DOHH2 (cell line): ENCODE results near the gene PPP2CA.

Experiments
- H3F3A ChIP-seq: fragments of 200-600 bp; sonication (generic), shearing (Covaris generic); 2 replicates; pipeline ENCODE4 v1.6.0; 2016; ENCODE audit warnings: antibody characterized with exemption, mild to moderate bottlenecking; ENCODE audit not compliant: control insufficient read depth, insufficient read depth
- H3K27ac ChIP-seq: fragments of 200-600 bp; sonication (generic); 2 replicates; pipeline ENCODE4 v1.5.1; 2014; ENCODE audit warnings: low read depth, mild to moderate bottlenecking, low read length, moderate library complexity
- H3K27me3 ChIP-seq: fragments of 200-600 bp; sonication (generic); 2 replicates; pipeline ENCODE4 v1.6.1; 2014; ENCODE audit warnings: mild to moderate bottlenecking, low read length, mixed read lengths; ENCODE audit not compliant: control insufficient read depth
- H3K36me3 ChIP-seq: fragments of 200-600 bp; sonication (generic); 2 replicates; pipeline ENCODE4 v1.6.1; 2014; ENCODE audit warnings: mild to moderate bottlenecking, low read length, moderate library complexity, mixed read lengths; ENCODE audit not compliant: control insufficient read depth
- H3K4me1 ChIP-seq: fragments of 200-600 bp; sonication (generic); 2 replicates; pipeline ENCODE4 v1.6.1; 2014; ENCODE audit warnings: mild to moderate bottlenecking, low read length, mixed read lengths; ENCODE audit not compliant: control insufficient read depth
- H3K4me2 ChIP-seq: fragments of 200-600 bp; sonication (generic); 2 replicates; pipeline ENCODE4 v1.6.0; 2014; ENCODE audit warnings: mild to moderate bottlenecking, low read length, moderate library complexity
- H3K4me3 ChIP-seq: fragments of 200-600 bp; sonication (generic); 2 replicates; pipeline ENCODE4 v1.5.1; 2014; ENCODE audit warnings: mild to moderate bottlenecking, low read length, mixed read lengths
- H3K79me2 ChIP-seq: fragments of 200-600 bp; sonication (generic); 2 replicates; pipeline ENCODE4 v1.6.1; 2014; ENCODE audit warnings: mild to moderate bottlenecking, low read length, mixed read lengths; ENCODE audit not compliant: control insufficient read depth
- H3K9me2 ChIP-seq: fragments of 200-600 bp; sonication (generic); replicated peaks from 2 replicates; pipeline ENCODE4 v1.6.1; 2014; ENCODE audit warnings: mild to moderate bottlenecking, low read length, mixed read lengths; ENCODE audit not compliant: control insufficient read depth
- H3K9me3 ChIP-seq: fragments of 200-600 bp; sonication (generic); 2 replicates; pipeline ENCODE4 v1.6.1; 2014; ENCODE audit warnings: antibody characterized with exemption, low read length, mixed read lengths; ENCODE audit not compliant: control insufficient read depth, insufficient read depth
- H4K20me1 ChIP-seq: fragments of 200-600 bp; sonication (generic); 2 replicates; pipeline ENCODE4 v1.6.0; 2014; ENCODE audit warnings: low read depth, mild to moderate bottlenecking, antibody characterized with exemption, low read length, moderate library complexity; ENCODE audit not compliant: control insufficient read depth, insufficient read depth
- EZH2phosphoT487 ChIP-seq: fragments of 200-600 bp; sonication (generic); IDR thresholded peaks from 2 replicates; pipeline ENCODE4 v1.6.1; 2017; ENCODE audit warnings: borderline replicate concordance, mild to moderate bottlenecking, antibody characterized with exemption, low read length, moderate library complexity, mixed read lengths
- TF ChIP-seq, protein P1 (sequence below): fragments of 200-600 bp; sonication (generic); IDR thresholded peaks from one replicate; pipeline ENCODE4 v1.5.1; 2014; ENCODE audit warnings: antibody characterized with exemption, mild to moderate bottlenecking, low read depth, low read length; ENCODE audit not compliant: poor library complexity, severe bottlenecking

PPP2CA gene

DNA sequence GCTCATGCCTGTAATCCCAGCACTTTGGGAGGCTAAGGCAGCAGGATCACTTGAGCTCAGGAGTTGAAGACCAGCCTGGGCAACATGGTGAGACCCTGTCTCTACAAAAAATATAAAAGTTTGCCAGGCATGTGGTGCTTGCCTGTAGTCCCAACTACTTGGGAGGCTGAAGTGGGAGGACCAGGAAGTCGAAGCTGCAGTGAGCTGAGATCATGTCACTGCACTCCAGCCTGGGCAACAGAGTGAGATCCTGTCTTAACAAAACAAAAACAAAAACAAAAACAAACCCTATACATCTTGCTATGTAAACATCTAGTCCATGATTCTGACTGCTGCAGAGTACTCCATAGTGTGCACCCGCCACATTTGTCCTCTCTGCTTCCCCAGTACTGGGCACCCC lies 19.8 kb upstream of the PPP2CA start:
- H3K79me2 ChIP-seq: no peaks in the 10 kb centered on the region
- H3K27ac ChIP-seq: no peak overlapping the region
- no peaks in the 10 kb centered on the region for H4K20me1 ChIP-seq
- H3K36me3 ChIP-seq: no peaks in the 10 kb centered on the region
- no peak overlapping the region for H3K4me3 ChIP-seq
- peaks cover 8% of the 10 kb centered on the region for H3K27me3 ChIP-seq
- no peak for TF ChIP-seq EZH2phosphoT487
- TF ChIP-seq, protein P1, sequence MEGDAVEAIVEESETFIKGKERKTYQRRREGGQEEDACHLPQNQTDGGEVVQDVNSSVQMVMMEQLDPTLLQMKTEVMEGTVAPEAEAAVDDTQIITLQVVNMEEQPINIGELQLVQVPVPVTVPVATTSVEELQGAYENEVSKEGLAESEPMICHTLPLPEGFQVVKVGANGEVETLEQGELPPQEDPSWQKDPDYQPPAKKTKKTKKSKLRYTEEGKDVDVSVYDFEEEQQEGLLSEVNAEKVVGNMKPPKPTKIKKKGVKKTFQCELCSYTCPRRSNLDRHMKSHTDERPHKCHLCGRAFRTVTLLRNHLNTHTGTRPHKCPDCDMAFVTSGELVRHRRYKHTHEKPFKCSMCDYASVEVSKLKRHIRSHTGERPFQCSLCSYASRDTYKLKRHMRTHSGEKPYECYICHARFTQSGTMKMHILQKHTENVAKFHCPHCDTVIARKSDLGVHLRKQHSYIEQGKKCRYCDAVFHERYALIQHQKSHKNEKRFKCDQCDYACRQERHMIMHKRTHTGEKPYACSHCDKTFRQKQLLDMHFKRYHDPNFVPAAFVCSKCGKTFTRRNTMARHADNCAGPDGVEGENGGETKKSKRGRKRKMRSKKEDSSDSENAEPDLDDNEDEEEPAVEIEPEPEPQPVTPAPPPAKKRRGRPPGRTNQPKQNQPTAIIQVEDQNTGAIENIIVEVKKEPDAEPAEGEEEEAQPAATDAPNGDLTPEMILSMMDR: no peak
- H3F3A ChIP-seq: no peaks in the 10 kb centered on the region
- H3K9me2 ChIP-seq: no peaks in the 10 kb centered on the region
- H3K4me1 ChIP-seq: no peaks in the 10 kb centered on the region
- no peak overlapping the region for H3K4me2 ChIP-seq
- no peaks in the 10 kb centered on the region for H3K9me3 ChIP-seq

- Histone ChIP-seq H3K4me1 (no peaks in the 10 kb centered on the region), H3K9me2 (no peaks in the 10 kb centered on the region), H4K20me1 (no peaks in the 10 kb centered on the region), H3F3A (no peaks in the 10 kb centered on the region), H3K9me3 (no peaks in the 10 kb centered on the region), H3K27ac (no peak overlapping the region), H3K79me2 (no peaks in the 10 kb centered on the region), H3K4me2 (no peak overlapping the region), H3K36me3 (no peaks in the 10 kb centered on the region), H3K27me3 (peaks cover 12% of the 10 kb centered on the region), H3K4me3 (no peak overlapping the region)
- TF ChIP-seq, protein P1: no peak
- no peak for TF ChIP-seq EZH2phosphoT487
Measured at GRCh38 chr5:134245101-134245604, 19.3 kb upstream of the PPP2CA start.

GRCh38 chr5:134242146-134242545 lies 16.3 kb upstream of the PPP2CA start:
- H3K4me2 ChIP-seq: no peak overlapping the region
- H3K27me3 ChIP-seq: peaks cover 16% of the 10 kb centered on the region
- TF ChIP-seq EZH2phosphoT487: no peak
- TF ChIP-seq, protein P1: no peak
- no peaks in the 10 kb centered on the region for H3K9me3 ChIP-seq
- no peaks in the 10 kb centered on the region for H4K20me1 ChIP-seq
- H3K79me2 ChIP-seq: no peaks in the 10 kb centered on the region
- no peaks in the 10 kb centered on the region for H3F3A ChIP-seq
- H3K36me3 ChIP-seq: no peaks in the 10 kb centered on the region
- H3K9me2 ChIP-seq: no peaks in the 10 kb centered on the region
- no peak overlapping the region for H3K4me3 ChIP-seq
- H3K27ac ChIP-seq: no peak overlapping the region
- H3K4me1 ChIP-seq: no peaks in the 10 kb centered on the region
